Measurements from ENCODE around the gene BMP7. TPM values are rescaled to one million over a fixed set of nuclear protein-coding genes. Genes with fewer than 3 reads are reported as not detected.
A peak's percentile ranks its signal among the peaks of the same experiment; 100 is the strongest.

BMP7 gene
- total and polyA plus RNA-seq, 9 of the 15 experiments (the other 6 are each of a cell fraction or from before 2014, with no cell fraction given): 0.18 TPM; not detected in 8

DNA sequence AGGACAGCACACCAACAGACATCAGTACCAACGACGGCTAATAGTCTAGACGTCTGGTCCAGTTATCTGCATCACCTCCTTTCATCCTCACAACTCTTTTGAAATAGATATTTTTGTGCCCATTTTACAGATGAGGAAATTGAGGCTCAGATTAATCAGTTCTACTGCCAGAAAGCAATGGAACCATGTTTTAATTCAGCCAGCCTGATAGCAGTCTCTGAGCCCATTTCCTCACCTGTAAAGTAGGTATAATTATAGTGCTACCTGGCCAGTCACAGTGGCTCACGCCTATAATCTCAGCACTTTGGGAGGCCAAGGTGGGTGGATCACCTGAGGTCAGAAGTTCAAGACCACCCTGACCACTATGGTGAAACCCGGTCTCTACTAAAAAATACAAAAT, 9.8 kb upstream of the BMP7 start (continued):
- TF ChIP-seq ATF1 (CRISPR knock-in tag; IDR thresholded peaks at IDR 0.05) (no peak), ATF1 (tag; IDR thresholded peaks at IDR 0.05) (no peak), MEIS2 (IDR thresholded peaks at IDR 0.05; ENCODE audit: partially characterized antibody) (no peak), ZNF12 (CRISPR knock-in tag; IDR thresholded peaks at IDR 0.05) (no peak), ZSCAN32 (CRISPR knock-in tag; IDR thresholded peaks at IDR 0.05) (no peak), SRSF7 (optimal IDR thresholded peaks at IDR 0.05; ENCODE audit: low read depth, low read length) (no peak), ZNF75A (CRISPR knock-in tag; IDR thresholded peaks at IDR 0.05) (no peak), POLR3A (IDR thresholded peaks at IDR 0.05; ENCODE audit: borderline replicate concordance, extremely low read depth, insufficient read depth, insufficient read length) (no peak), COPS2 (conservative IDR thresholded peaks at IDR 0.05) (no peak), ADNP (tag; IDR thresholded peaks at IDR 0.05) (0 out of 2 replicates have a peak, but pooled peaks have one; percentile 17), RNF2 (IDR thresholded peaks at IDR 0.05) (no peak)
- TF ChIP-seq, protein P1, sequence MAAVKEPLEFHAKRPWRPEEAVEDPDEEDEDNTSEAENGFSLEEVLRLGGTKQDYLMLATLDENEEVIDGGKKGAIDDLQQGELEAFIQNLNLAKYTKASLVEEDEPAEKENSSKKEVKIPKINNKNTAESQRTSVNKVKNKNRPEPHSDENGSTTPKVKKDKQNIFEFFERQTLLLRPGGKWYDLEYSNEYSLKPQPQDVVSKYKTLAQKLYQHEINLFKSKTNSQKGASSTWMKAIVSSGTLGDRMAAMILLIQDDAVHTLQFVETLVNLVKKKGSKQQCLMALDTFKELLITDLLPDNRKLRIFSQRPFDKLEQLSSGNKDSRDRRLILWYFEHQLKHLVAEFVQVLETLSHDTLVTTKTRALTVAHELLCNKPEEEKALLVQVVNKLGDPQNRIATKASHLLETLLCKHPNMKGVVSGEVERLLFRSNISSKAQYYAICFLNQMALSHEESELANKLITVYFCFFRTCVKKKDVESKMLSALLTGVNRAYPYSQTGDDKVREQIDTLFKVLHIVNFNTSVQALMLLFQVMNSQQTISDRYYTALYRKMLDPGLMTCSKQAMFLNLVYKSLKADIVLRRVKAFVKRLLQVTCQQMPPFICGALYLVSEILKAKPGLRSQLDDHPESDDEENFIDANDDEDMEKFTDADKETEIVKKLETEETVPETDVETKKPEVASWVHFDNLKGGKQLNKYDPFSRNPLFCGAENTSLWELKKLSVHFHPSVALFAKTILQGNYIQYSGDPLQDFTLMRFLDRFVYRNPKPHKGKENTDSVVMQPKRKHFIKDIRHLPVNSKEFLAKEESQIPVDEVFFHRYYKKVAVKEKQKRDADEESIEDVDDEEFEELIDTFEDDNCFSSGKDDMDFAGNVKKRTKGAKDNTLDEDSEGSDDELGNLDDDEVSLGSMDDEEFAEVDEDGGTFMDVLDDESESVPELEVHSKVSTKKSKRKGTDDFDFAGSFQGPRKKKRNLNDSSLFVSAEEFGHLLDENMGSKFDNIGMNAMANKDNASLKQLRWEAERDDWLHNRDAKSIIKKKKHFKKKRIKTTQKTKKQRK (IDR thresholded peaks at IDR 0.05; ENCODE audit: borderline replicate concordance, low read depth, low read length): no peak
- TF ChIP-seq, protein P2, sequence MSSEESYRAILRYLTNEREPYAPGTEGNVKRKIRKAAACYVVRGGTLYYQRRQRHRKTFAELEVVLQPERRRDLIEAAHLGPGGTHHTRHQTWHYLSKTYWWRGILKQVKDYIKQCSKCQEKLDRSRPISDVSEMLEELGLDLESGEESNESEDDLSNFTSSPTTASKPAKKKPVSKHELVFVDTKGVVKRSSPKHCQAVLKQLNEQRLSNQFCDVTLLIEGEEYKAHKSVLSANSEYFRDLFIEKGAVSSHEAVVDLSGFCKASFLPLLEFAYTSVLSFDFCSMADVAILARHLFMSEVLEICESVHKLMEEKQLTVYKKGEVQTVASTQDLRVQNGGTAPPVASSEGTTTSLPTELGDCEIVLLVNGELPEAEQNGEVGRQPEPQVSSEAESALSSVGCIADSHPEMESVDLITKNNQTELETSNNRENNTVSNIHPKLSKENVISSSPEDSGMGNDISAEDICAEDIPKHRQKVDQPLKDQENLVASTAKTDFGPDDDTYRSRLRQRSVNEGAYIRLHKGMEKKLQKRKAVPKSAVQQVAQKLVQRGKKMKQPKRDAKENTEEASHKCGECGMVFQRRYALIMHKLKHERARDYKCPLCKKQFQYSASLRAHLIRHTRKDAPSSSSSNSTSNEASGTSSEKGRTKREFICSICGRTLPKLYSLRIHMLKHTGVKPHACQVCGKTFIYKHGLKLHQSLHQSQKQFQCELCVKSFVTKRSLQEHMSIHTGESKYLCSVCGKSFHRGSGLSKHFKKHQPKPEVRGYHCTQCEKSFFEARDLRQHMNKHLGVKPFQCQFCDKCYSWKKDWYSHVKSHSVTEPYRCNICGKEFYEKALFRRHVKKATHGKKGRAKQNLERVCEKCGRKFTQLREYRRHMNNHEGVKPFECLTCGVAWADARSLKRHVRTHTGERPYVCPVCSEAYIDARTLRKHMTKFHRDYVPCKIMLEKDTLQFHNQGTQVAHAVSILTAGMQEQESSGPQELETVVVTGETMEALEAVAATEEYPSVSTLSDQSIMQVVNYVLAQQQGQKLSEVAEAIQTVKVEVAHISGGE (CRISPR knock-in tag; IDR thresholded peaks at IDR 0.05): peak in 1 of 3 experiments; percentile 67; a peak in 2 of 6 replicates
- TF ChIP-seq, protein P3, sequence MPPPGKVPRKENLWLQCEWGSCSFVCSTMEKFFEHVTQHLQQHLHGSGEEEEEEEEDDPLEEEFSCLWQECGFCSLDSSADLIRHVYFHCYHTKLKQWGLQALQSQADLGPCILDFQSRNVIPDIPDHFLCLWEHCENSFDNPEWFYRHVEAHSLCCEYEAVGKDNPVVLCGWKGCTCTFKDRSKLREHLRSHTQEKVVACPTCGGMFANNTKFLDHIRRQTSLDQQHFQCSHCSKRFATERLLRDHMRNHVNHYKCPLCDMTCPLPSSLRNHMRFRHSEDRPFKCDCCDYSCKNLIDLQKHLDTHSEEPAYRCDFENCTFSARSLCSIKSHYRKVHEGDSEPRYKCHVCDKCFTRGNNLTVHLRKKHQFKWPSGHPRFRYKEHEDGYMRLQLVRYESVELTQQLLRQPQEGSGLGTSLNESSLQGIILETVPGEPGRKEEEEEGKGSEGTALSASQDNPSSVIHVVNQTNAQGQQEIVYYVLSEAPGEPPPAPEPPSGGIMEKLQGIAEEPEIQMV (tag; conservative IDR thresholded peaks at IDR 0.05; ENCODE audit: low read depth): no peak

Measured in K562 (cell line).